HL-60/S4 treated with retinoic acid at 250 ng/mL for 4 days and 3 days (cell line): ENCODE results near the gene CLINT1.
"Not testable (repeated sequence)": the region's sequence is repeated elsewhere in the genome, so short reads cannot be mapped to it uniquely, and the experiment has no call there.

ENCODE experiments used
- in situ Hi-C: fragments of 300-500 bp; cut with MboI; formaldehyde crosslinking; loops from 2 replicates; pipeline ENCODE4 v1.7.0; 2022; ENCODE audit warnings: low sequenced_read_pairs

The CLINT1 gene

GRCh38 chr5:157864067-157864466 lies 5.1 kb upstream of the CLINT1 start:
- in situ Hi-C loops: no loop called here

GRCh38 chr5:157862183-157862851 lies 3.4 kb upstream of the CLINT1 start:
- in situ Hi-C loops: no loop called here

DNA sequence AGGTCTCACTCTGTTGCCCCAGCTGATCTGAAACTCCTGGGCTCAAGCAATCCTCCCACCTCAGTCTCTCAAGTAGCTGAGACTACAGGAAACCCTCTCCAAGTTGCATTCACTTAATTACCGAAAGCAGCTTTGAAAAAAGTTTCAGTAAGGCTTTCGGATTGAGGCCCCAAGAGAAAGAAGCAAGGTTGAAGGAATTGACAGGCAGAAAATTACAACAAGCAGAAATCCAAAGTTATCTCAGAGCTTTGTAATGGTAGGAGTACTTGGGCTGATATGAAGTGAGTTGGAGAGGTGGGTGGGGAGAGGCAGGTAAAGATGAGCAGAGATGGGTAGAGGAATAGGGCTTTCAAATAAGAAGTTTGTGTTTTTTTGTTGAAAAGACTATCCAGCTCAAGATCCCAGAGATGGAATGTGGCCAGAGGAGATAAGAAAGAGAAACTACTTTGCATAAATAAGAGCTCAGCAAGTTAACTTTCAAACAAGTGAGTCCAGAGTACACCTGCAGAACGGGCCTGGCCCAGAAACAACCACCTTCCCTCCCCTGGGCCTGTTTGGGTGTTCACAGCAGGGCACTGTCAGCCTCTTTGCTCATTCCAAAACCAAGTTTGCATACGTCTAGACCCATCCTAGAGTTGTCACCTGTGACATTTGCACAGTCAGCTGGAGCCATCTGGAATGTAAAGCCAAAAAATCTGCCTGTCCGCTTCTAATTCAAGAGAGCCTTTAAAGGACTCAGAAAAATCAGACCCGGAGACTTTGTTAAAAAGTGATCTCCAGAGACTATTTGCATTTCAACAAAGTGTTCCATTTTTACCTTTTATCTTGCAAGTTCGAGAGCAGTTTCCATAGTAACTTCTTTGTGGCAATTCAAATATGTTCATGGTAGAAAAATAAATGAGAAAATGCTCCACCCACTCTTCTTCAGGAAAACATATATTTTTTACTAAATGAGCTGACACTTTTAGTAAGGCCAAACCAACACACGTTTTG lies 2.2 kb upstream of the CLINT1 start:
- in situ Hi-C loops: no loop called here

GRCh38 chr5:157859227-157859575 lies 256 bp upstream of the CLINT1 start:
- in situ Hi-C loops: no loop called here

DNA sequence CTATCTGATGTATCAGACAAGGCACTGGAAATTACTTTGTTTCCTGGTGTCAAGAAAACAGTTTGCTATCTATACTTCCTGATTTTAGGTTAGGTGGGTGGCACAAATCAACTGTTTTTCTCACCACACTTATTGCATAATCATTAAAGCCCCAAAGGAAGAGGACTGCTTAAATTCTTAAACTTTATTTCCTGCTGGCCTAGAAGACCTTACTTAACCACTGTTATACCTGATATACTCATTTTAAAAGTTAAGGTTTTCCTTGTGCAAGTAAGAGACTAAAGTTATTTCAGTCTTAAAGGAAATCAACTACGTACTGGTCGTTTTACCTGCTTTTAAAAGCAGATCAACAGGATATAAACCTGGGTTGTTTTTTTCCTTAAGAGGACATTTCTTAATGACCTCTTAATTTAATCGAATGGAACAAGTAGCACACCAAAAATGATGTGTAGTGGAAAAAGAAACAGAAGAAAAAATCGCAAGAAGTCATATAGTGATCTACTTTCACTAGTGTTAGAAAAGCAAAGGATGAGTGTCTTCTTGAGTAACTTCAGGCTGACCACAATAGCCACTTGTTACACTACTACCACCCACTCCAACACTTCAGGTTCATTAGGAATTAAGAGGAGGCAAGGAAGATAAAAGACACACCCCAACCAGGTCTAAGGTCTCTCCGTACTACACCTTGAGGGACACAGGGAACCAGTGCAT lies 974 bp downstream of the CLINT1 start:
- in situ Hi-C loops: no loop called here

DNA sequence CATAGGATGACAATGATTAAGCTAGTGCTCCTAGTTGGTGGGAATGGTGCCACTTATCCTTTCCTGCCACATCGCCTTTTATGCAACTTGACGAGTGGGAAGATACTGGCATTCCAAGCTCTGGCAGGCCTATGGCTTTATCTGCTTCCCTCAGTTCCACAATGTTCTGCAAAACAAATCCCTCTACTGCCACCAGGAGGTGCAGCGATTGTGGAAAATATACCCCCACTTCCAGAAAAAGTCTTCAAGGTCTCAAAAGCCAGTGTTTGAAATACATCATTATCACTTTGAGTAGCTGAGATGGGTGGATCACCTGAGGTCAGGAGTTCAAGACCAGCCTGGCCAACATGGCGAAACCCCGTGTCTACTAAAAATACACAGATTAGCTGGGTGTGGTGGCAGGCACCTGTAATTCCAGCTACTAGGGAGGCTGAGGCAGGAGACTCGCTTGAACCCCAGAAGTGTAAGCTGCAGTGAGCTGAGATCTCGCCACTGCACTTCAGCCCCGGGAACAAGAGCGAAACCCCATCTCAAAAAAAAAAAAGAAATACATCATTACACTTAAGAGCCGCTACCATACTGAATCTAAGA lies 3.4 kb downstream of the CLINT1 start:
- in situ Hi-C loops: no loop called here

DNA sequence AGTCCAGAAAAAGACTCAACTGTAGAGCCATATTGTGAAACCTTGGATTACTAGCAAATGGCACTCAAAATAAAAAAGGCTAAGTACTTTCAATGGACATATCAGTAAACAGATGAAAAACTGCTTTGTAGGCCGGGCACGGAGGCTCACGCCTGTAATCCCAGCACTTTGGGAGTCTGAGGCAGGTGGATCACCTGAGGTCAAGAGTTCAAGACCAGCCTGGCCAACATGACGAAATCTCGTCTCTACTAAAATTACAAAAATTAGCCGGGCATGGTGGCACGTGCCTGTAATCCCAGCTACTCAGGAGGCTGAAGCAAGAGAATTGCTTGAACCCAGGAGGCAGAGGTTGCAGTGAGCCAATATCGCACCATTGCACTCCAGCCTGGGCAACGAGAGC lies 5.6 kb downstream of the CLINT1 start:
- in situ Hi-C loops: not testable (repeated sequence)

- in situ Hi-C loops: no loop called here
Measured at GRCh38 chr5:157845914-157846598, 12.9 kb downstream of the CLINT1 start.

- in situ Hi-C loops: no loop called here
Measured at GRCh38 chr5:157842787-157843186, 16.2 kb downstream of the CLINT1 start.

- in situ Hi-C loops: no loop called here
Measured at GRCh38 chr5:157842185-157842584, 16.8 kb downstream of the CLINT1 start.

GRCh38 chr5:157839157-157839795 lies 19.7 kb downstream of the CLINT1 start:
- in situ Hi-C loops: no loop called here

DNA sequence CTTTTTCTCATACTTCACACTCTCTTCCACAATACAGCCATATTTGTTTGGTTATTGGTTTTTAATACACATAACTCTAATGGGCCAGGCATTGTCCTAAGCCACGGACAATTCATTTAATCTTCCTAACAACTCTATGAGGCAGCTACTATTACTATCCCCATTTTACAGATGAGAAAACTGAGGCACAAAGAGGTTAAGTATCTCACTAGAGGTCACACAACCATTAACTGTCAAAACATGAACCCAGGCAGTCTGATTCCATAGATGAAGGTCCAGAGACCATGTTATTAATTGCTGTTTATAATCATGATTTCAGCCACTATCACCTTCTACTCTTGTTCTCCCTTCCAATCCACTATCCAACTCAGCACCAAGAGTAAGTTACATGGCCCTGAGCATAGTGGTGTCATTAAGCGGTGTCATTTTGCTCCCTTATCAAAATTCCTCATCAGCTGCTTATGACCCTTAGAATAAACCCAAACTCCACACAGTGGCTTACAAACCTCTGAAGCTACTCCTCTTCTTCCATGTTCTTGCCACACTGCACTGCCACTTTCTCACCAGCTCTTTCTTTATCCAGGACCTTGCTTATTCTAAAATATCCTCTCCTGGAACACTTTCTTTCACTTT lies 22.7 kb downstream of the CLINT1 start:
- in situ Hi-C loops: no loop called here

DNA sequence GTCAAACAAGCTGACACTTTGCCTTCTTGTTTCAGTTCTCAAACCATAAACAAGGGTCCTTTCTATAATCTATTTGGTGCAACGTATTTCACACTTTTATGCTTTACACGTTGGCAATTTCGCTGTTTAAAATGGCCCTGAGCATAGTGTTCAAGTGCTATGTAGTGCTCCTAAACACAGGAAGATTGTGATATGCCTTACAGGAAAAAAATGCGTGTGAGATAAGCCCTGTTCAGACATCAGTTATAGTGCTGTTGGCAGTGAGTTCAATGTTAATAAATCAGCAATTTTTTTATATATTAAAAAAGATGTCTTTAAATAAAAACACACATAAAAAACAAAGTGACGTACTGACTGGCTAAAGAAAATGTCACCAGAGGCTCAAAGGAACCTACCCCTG lies 23.9 kb downstream of the CLINT1 start:
- in situ Hi-C loops: no loop called here

GRCh38 chr5:157828944-157829639 lies 29.9 kb downstream of the CLINT1 start:
- in situ Hi-C loops: no loop called here

DNA sequence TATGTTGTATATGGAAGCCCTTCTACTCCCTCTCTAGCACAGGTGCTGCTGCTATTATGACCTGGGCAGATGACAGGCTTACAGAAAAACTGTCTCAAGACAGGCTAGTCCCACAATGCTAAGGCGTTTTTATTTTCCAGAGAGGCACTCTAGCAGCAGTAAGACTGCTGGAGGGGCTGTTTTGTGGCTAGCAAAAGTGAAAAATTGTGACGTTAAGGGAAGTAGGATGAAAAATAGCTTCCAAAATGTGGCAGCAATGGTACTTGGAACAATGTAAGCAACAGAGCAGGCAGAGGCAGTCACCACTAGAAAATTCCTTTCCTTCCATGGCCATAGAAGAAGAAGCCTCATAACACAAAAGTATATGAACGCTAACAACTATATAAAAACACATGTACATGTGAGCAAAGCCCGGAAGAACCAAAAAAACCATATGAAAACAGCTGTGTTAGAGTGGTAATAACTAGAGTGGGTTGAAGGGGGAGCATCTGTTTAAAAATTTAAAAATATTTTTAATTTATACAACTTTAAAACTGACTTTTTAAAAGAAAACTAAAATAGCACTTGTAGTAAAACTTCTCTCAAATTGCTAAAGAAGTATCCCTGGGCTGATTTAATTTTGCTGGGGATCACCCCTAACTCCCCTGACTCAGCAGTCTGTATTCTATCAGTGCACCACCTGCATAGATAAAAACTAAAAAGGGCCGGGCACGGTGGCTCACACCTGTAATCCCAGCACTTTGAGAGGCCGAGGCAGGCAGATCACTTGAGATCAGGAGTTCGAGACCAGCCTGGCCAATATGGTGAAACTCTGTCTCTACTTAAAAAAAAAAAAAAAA lies 30.6 kb downstream of the CLINT1 start:
- in situ Hi-C loops: no loop called here

DNA sequence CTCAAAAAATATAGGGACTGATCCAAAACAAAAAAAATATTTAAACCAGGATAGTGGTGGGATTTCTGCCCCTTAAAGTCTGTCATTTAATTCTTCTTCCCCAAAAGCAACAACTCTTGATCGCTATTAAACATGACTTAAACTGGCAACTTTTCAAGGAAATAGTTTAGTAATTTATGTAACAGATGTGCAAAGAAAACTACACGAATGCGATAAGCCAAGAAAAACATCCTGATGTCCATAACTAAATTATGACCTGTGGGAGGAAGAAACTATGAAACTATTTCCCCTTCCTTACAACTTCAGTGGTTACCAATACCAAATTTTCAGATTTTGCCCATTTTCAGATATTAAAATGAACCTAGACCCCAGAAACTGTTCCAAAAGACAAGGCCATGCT lies 31.5 kb downstream of the CLINT1 start:
- in situ Hi-C loops: no loop called here

GRCh38 chr5:157823655-157824054 lies 35.3 kb downstream of the CLINT1 start:
- in situ Hi-C loops: no loop called here
